ENCODE measurements around the gene COX8A. TPM values are rescaled to one million over a fixed set of nuclear protein-coding genes. Genes with fewer than 3 reads are reported as not detected.
A peak's percentile ranks its signal among the peaks of the same experiment; 100 is the strongest.
"Not testable (repeated sequence)": the region's sequence is repeated elsewhere in the genome, so short reads cannot be mapped to it uniquely, and the experiment has no call there.

Gene COX8A
- total RNA-seq, 1 donor from 2014 or later: 1,182 TPM

DNA sequence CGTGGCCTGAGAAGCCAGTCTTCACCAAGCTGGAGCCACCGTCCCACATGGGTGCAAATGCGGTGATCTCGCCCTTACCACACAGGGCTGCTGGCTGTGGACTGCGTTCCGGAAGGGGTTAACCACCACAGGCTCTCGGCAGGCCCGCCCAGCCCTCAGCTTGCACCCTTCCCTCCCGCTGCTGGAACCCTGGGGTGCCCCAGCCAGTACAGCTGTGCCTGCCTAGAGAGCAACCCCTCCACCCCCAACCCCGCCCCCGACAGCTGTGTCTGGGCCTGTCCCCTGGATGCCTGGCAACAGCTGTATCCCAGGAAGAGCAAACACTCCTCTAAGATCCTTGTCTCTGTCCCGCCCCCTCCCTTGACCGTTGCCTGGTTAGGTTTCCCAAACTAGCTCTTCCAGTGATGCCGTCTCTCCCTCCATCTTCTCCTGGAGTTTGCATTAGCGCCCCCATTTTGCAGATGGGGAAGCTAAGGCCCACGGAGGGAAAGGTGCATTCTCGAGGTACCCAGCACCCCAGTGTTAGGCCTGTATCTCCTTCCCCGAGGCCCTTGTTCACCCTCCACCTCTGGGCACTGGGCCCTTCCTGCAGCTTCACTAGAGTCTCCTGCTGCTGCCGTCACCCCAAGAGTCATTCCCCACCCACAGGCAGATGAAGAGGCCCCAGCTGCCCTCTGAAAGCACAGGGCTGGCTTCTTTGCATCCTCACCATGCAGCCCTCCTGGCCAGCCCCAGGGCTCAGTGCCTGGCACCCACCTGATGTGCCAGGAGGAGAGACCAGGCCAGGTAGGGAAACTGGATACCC, 12.6 kb upstream of the COX8A start:
- ATAC-seq (ENCODE audit: poor library complexity) (peak; percentile 33), DNase-seq (no peak)
- intact Hi-C loops (cut with DNase I): no loop called here

DNA sequence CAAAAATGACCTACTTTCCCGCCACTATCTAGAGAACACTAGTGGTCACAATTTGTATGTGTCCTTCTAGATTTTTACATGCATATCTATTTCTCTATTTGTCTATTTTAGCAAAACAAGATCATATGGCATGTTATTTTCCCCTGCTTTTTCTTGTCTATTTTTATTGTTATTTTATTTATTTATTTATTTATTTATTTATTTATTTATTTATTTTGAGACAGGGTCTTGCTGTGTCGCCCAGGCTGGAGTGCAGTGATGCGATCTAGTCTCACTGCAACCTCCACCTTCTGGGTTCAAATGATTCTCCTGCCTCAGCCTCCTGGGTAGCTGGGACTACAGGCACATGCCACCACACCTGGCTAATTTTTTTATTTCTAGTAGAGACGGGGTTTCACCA, 10.5 kb upstream of the COX8A start:
- intact Hi-C loops (cut with DNase I); DNase-seq; ATAC-seq (ENCODE audit: poor library complexity): not testable (repeated sequence)

DNA sequence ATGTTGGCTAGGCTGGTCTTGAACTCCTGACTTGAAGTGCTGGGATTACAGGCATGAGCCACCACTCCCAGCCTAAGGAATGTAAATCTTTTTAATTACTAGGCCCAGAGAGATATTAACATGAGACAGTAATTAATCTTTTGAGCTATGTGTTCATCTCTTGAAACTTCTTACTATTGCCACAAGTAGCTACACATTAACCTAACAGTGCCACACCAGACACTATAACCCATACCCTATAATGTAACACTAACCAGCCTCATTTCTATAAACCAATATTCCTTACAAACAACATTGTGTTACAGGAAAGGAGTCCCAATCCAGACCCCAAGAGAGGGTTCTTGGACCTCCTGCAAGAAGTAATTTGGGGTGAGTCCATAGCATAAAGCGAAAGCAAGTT, 8.0 kb upstream of the COX8A start:
- intact Hi-C loops (cut with DNase I): no loop called here
- DNase-seq (no peak), ATAC-seq (ENCODE audit: poor library complexity) (no peak)

- ATAC-seq (ENCODE audit: poor library complexity) (no peak), DNase-seq (no peak)
- intact Hi-C loops (cut with DNase I): no loop called here
These were observed 5.0 kb upstream of the COX8A start for GRCh38 chr11:63969461-63969860.

GRCh38 chr11:63970902-63971301, 3.5 kb upstream of the COX8A start:
- intact Hi-C loops (cut with DNase I): no loop called here

GRCh38 chr11:63973912-63974258, 535 bp upstream of the COX8A start:
- ATAC-seq (ENCODE audit: poor library complexity); intact Hi-C loops (cut with DNase I); DNase-seq: not testable (repeated sequence)

More at GRCh38 chr11:63970902-63971301, 3.5 kb upstream of the COX8A start:
- ATAC-seq (ENCODE audit: poor library complexity) (no peak), DNase-seq (no peak)

DNA sequence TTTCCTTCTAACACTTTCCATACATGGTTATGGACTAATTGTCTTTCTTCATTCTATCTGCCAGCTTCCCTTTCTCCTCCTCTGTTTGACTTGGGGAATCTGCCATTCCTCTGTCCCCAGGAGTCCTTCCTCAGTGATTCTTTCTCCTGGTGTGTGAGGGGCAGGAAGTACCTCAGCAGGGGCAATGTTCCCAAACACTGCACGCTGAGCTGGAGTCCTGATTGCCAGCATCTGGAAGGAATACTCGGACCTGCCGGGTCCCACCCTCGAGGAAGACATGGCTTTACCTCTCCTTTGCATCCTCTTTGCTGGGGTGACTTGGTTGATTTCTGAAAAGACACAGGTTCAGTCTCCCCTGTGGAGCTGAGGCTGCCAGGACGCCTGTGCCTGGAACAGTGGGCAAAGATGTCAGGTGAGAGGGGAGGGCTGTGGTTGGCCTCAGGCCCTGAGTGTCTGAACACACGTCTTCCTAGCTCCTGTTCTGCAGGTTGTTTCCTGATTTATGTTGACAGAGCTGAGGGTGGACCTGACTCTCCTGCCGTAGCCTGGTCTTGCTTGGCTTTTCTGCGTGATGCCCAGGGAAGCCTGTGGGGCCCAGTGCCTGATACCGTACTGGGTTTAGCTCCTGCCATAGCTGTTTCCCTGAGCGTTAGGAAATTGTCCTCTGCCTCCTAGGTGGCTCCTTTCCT, 4.3 kb downstream of the COX8A start:
- no peak for ATAC-seq (ENCODE audit: poor library complexity)
- intact Hi-C loops (cut with DNase I): no loop called here
- no peak for DNase-seq

DNA sequence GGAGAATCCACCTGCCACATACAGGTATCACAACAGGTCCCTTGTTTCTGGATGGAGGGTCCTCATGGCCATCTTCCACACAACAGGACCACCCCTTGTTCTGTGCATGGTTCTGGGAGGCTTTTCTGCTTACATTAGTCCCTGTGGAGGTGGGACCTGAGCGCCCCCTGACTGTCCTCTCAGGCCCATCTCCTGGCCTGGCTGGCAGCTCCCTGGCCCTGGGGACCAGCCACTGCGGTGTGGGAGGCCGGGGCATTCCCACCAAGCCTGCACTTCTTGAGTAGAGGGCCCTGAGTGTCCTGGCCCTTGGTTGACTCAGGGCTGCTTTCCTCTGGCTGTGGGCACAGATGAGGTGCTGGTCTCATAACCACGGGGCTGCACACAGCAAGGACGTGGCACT, 5.0 kb downstream of the COX8A start:
- no peak for ATAC-seq (ENCODE audit: poor library complexity)
- intact Hi-C loops (cut with DNase I): no loop called here

GRCh38 chr11:63985812-63986155, 11.4 kb downstream of the COX8A start:
- ATAC-seq (ENCODE audit: poor library complexity): peak; percentile 40
- intact Hi-C loops (cut with DNase I): no loop called here
- peak; percentile 75 for DNase-seq

More for the DNA sequence above, 5.0 kb downstream of the COX8A start:
- DNase-seq: no peak

- DNase-seq: peak; percentile 95
- ATAC-seq (ENCODE audit: poor library complexity): peak; percentile 97
- intact Hi-C loops (cut with DNase I): no loop called here
These were observed 11.9 kb downstream of the COX8A start, which contains the start of gene OTUB1 for GRCh38 chr11:63986156-63986931. OTUB1 (plus strand) TSS chr11:63986438; CDS start chr11:63986457, 19 bp downstream.

- intact Hi-C loops (cut with DNase I): no loop called here
- no peak for ATAC-seq (ENCODE audit: poor library complexity)
- no peak for DNase-seq
These were observed 12.6 kb downstream of the COX8A start for GRCh38 chr11:63986932-63987513.

DNA sequence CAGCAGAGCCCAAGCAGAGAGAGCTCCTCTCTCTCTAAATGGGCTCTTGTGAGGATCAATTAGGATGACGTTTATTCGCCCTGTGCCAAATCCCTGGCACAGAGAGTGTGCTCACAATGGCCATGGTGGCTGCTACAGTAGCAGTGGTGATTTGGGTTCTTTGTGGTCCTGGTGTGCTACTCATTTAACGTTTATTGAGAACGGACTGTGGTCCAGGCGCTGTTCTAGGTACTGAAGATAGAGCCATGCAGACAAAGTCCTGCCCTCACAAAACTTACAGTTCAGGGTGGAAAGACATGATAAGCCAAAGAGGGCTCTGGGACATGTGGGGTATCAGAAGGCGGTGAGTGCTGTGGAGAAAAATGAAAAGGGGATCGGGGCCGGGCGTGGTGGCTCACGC, 17.1 kb downstream of the COX8A start:
- ATAC-seq (ENCODE audit: poor library complexity) (no peak), DNase-seq (no peak)
- intact Hi-C loops (cut with DNase I): no loop called here

- no peak for DNase-seq
- intact Hi-C loops (cut with DNase I): no loop called here
- ATAC-seq (ENCODE audit: poor library complexity): no peak
These were observed 18.7 kb downstream of the COX8A start for GRCh38 chr11:63993100-63993499.

DNA sequence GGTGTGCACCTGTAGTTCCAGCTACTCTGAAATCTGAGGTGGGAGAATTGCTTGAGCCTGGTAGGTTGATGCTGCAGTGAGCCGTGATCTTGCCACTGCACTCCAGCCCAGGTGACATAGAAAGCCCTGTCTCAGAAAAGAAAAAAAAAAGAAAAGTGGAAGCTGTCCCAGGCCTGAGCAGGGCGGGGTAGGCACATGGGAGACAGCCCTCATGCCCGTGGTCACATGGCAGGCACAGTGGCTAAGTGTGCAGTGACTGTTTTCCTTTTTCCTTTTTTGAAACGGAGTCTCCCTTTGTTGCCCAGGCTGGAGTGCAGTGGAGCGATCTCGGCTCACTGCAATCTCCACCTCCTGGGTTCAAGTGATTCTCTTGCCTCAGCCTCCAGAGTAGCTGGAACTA, 19.6 kb downstream of the COX8A start:
- intact Hi-C loops (cut with DNase I): no loop called here
- ATAC-seq (ENCODE audit: poor library complexity): peak; percentile 56
- no peak for DNase-seq

DNA sequence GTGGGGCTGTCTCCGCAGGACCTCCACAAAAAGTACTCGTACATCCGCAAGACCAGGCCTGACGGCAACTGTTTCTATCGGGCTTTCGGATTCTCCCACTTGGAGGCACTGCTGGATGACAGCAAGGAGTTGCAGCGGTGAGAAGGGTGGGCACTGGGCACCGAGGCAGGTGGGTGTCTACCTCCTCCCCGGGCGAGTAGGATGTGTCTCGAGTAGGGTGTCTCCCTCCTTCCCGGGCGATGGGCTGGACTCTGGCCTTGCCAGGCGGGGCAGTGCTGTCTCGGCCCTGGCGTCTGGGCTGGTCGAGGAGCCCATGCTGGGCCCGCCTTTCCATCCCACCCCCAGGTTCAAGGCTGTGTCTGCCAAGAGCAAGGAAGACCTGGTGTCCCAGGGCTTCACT, 22.1 kb downstream of the COX8A start:
- intact Hi-C loops (cut with DNase I): no loop called here
- DNase-seq (no peak), ATAC-seq (ENCODE audit: poor library complexity) (no peak)

GRCh38 chr11:63997104-63997700, 22.8 kb downstream of the COX8A start:
- ATAC-seq (ENCODE audit: poor library complexity) (no peak), DNase-seq (no peak)
- intact Hi-C loops (cut with DNase I): no loop called here

DNA sequence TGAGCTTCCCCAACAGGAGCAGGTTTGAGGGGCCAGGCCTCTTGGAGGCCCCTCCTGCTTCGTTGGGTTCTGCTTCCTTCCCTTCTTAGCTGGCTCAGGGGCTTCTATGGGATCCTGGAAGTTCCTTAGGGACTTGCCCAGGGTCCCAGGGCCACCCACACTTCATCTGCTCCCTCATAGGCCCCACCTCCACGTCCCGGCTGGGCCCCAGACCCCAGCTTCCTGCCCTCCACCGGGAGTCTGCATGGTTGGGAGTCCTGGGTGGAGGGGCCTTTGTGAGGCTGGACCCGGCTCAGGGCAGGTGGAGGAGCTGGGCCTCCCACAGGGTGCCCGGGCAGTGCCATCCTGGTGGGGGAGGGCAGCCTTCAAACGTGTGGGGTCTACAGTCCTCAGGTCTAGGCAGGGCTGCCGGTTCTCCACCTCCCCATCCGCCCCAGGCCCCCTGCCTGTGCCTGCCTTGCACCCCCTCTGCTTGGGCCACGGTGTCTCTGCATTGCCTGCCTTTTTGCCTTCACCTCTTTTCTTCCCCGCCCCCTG, 23.4 kb downstream of the COX8A start:
- intact Hi-C loops (cut with DNase I): no loop called here
- ATAC-seq (ENCODE audit: poor library complexity) (no peak), DNase-seq (no peak)

DNA sequence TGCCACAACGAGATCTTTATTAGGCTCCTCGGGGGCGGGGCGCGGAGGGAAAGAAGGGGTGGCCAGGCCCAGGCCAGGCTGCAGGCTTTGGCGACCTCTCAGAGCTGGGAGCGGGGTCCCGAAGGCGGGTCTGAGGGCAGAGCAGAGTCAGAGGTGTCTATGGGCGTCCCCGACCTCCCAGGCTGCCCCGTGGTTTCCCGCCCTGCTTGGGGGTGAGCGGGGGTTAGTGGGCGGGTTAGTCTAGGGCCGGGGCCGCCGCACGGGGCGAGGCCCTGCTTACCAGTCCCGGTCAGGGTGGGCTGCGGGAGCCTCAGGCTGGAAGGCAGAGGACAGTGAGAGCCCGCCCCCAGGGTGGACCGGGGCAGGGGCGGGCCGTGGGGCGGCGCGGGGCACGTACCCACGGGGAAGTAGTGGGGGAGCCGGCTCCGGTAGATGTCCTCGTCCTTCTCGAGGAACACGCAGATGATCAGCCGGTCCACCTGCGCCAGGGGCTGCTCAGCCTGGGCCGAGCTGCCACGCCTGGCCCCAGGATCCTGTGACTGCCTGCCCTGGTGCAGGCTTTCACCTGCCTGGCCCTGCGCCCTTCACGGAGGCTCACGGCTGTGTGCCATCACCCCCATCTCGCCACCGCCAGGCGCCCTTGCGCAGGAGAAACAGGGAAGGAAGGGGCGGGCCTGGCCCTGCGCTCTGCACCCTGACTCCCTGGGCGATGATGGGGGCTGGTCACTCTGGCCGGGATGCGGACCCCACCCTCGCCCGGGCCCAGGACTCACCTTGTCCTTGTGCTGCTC, 24.3 kb downstream of the COX8A start:
- DNase-seq (peak; percentile 55), ATAC-seq (ENCODE audit: poor library complexity) (no peak)
- intact Hi-C loops (cut with DNase I): no loop called here

Measured in Right ventricle myocardium superior (tissue), 1 donor.